Amniotic stem cell (primary cell): Measurements from ENCODE around the gene TXNDC2.
"Not testable (repeated sequence)": the region's sequence is repeated elsewhere in the genome, so short reads cannot be mapped to it uniquely, and the experiment has no call there.

Source experiments
- DNase-seq: peaks from one replicate; lab custom pipeline; 2025; lab: John Stamatoyannopoulos, UW

Gene TXNDC2

DNA sequence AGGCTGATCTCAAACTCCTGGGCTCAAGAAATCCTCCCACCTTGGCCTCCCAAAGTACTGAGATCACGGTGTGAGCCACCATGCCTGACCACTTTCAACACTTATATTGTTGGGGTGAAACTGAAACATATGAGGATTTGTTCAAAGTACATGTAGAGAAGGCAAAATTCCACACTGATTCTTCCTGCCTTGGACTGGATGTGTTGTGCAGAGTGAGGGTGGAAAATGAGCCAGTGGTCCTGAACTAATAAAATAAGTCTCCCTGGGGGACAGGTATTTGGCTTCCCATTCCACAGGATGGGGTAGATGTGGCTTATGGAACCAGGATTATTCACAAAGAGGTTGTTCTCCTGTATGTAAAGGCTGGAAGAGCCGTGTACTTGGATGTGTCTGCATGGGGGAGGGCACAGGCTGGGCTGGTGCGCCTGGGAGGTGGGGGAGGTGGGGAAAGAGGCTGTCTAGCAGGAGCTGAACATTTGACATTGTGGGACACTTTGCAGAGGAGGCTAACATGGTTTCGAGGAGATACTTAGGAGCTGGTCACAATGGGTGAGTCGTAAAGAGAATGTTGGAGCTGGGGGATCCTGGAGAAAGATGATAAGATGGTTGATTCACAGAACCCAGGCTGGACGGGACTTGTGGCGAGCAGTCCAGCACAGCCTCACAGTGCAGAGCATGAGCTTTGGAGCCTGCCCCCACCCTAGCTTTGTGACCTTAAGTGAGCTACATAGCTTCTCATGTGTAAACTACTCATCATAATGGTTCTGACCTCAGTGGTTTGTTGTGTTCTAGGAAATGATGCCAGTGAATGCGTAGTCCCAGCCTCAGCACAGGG is at the start of gene TXNDC2:
Gene TXNDC2, plus strand, starts transcription at position 804 of the 835 bp plus-strand sequence. CDS start 708 bp downstream, outside the sequence.
- DNase-seq: no peak

DNA sequence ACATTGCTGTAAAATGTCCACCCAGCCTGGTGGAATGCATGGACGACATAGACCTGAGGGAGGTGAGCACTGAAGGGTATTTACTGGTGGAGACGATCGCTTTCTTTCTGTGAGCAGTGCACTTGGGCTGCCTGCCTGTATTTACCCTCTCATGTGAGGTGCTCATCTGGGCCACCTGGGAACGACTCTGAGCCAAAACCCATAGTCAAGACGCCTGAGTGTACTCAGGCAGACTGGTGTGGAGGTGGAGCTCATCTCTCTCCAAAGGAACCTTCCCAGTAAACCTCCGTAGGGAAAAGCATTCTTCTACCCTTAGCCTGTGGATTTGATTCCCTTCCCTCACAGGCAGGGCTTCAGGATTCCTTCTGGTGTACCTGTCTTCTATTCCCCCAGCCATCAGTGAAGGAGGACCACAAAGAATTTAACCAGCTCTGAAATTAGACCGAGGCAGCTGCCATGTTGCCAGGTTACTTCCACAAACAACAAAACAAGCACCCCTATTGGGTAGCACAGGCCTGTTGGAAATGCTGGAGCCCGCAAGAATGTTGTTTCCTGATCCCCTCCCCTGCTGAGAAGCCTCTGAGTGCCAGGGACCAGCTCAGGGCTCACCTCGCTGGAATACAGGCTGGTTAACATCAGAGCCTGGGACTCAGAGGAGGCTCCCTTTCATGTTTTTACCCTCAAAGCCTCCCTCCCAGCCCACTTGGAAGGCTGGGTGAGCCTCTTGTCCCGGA is 47.5 kb upstream of the TXNDC2 start:
- no peak for DNase-seq

DNA sequence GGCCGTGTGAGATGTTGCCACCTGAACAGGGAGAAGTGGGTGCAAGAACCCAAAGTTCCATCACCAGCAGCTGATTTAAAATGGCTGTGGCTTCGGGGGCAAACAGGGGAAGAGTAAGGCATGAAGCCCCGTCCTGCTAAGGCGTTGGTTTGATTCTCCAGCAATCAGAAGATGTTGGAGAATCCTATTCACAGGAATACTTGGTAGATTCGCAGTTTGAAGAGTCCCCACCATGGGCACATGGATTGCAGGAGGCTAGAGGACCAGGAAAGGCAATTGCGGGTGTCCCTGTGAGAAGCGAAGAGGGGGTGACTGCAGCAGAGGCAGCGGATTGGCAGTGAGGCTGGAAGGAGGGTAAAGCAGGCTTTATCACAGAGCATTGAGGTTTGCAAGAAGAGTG is 46.6 kb upstream of the TXNDC2 start:
- no peak for DNase-seq

DNA sequence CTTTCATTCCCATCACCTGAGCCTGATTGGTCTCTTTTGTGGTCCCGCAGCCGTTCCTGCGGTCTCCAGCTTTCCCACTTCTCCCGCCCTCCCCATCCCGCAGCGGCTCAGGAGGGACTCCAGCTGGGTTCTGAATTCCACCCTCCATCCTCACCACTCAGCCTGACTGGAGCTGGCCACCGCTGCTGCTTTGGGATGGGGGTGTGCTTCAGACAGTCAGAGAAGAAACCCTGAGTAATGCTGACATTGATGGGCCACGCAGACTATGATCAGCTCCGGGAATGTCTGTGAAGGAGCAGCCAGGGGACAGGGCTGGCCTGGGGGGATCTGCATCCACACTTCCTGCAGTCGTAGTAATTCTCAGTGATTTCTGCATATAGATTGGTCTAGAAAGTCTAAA is 45.9 kb upstream of the TXNDC2 start:
- DNase-seq: no peak

DNA sequence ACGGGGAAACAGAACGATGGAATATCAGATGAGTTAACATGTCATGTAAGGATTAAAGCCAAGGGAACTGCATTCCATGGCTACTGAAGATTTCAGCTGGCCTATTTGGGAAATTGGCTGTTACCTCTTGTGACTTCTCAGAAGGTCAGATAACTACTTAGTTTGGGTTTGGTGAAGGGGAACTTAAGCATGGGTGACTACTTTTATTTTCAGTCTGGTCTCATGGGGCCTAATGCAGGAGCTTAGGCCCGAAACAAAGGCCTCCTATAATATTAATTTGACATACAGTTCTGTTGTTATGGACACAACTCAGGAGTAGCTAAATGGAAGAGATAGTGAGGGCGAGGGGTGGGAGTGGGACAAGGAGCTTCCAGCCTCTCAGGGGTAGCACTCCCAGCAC is 44.0 kb upstream of the TXNDC2 start:
- no peak for DNase-seq

DNA sequence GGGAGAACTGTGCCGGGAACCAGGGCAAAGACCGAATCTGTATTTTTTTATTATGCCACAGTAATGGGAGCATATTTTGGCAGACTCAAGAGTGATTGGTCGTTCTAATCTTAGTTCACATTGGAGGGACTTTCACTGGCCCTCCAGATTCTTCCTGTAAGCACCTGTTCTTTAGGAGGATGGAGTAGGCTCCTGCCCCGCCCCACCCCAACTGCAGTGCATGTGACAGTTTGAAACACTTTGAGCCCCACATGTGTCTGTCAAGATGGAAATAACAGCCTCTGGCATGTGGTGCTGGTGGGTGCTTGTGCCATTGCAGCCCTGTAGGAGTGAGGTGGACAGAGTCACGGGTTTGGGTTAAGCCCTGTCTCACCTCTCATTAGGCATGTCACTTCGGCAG is 43.3 kb upstream of the TXNDC2 start:
- DNase-seq: no peak

DNA sequence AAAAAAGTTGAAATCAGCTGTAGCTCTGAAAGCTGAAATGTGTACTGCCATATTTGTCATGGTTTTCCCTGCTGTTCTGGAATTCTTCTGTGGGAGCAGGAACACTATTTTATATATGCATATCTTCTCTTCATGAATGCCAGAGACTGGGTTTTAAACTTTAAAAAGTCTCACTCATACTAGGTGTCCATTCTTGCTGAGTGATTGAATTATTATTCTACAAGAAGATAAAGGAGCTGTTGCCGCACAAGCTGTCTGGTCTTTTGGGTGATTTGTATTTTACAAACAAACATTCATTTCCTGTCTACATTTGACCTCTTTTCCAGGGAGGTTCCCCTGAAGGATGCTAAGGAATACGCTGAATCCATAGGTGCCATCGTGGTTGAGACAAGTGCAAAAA is 40.5 kb upstream of the TXNDC2 start:
- DNase-seq: no peak

DNA sequence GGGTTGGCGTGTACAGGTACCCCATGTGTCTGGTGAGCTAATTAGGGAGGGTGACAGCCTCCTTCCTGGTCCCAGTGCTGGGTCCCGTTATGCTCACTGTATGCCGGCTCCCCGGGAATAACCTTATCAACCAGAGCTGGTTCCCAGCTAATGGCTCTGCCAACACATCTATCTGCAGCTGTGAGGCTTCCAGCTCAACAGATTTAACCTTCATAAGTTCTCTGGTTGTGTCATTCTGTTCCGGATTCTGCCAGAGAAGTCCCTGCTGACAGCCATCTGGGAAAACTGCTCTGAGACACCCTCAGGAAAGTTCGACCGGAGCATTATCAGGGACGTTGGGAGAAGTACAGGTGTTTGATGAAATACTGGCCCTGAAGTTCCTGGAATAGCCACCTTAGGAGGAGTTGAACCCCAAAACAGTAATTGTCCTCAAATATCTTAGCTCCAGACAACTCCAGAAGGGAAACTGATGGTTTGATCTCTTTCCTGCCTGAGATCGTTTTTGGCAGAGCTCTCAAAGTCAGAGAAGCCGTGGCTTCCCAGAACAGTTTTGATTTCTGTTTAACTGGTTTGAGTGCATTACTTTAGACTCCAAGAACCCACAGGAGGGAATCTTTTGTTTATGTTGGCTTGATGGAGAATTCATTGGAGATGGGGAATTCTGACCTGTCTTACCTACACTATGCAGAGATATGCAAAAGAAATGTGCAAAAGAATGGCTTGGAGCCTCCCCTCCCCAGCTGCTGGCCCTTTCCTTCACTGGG is 39.4 kb upstream of the TXNDC2 start:
- no peak for DNase-seq

DNA sequence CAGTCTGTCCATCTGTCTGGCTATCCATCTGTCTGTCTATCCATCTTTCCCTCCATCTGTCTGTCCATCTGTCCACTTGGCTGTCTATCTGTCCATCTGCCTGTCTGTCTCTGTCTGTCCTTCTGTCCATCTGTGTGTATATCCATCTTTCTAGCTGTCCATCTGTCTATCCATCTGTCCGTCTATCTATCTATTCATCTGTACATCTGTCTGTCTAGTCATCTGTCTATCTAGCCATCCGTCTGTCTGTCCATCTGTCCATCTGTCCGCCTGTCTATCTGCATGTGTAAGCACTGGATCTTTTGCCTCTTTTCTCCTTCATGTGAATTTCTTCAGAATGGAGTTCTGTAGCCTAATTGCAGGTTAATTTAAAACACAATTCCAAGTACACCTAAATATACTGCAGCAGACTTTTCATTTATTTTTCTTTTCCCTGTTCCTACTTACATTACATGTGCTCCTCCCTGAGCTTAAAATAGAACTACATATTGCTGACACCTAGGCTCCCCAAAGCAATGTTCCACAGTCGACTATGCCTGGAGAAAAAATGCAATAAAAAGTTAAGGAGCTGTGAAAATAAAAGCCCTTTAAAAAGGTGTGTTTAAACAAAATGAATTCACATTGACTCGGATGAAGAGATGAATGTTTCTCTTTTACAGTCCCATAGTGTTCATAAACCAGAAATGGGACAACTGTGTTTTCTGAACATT is 37.4 kb upstream of the TXNDC2 start:
- DNase-seq: no peak

DNA sequence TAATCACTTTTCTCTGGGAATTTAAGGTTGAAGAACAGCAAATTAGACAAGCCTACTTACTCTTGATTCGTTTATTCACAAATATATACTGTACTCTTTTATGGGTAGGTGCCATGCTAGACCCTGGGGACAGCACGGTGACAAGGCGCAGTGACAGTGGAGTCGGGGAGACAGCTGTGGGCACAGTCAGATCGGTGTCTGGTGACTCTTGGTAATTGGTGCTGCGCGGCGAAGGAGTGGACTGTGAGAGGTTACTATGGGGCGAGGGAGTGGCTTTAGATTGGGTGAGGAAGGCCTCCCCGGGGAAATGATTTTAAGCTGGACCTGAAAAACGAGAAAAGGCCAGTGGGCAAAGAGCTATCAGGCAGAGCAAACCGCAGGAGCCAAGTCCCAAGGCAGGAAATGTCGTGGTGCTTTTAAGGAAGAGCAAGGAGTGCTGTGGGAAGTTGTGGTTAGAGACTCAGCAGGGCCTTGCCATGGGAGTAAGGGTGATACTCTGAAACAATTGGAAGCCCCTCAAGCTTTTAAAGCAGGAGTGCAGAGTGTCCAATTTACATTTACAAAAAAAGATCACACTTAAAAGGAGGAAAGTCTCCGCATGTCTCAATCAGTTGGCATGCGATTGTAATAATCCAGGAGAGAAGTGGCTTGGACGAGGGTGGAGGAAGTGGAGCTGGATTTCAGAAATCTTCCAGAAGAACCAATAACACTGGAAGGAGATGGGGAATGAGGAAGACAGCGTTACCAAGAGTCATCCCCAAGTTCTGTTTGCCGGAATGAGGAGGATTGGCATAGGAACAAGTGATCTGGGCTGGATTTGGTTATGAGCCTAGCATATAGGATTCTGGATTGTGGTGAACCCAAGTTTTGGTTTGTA is 36.1 kb upstream of the TXNDC2 start:
- DNase-seq: no peak

DNA sequence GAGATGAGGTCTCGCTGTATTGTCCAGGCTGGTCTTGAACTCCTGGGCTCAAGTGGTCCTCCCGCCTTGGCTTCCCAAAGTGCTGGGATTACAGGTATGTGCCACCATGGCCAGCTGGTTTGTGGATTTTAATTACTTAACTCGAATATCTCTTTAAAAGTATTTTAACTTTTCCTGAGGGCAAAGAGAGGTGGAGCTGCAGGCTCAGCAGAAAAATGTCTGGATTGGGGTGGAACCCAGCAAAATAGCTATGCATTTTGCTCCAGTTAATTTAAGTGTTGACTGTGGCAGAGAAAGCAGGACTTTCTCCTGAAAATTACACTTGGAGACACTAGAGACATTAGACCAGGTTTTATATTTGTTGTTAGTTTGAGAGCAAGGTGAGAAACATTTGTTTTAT is 35.5 kb upstream of the TXNDC2 start:
- no peak for DNase-seq

DNA sequence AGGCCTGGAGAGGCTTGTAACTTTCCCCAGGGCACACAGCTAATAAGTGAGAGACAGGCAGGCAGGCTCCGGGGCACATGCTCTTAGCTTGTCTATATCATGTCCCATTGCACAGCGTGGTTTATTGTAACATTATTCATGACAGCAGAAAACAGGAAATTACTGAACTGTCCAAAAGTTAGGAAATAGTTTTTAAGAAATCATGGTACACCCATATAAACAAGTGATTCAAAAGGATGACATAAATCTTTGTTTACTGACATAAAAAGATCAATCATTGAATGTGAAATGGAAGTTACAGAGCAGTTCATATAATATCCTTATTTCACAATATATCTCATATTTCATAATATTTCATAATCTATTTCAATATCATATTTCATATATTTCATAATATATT is 34.3 kb upstream of the TXNDC2 start:
- DNase-seq: no peak

DNA sequence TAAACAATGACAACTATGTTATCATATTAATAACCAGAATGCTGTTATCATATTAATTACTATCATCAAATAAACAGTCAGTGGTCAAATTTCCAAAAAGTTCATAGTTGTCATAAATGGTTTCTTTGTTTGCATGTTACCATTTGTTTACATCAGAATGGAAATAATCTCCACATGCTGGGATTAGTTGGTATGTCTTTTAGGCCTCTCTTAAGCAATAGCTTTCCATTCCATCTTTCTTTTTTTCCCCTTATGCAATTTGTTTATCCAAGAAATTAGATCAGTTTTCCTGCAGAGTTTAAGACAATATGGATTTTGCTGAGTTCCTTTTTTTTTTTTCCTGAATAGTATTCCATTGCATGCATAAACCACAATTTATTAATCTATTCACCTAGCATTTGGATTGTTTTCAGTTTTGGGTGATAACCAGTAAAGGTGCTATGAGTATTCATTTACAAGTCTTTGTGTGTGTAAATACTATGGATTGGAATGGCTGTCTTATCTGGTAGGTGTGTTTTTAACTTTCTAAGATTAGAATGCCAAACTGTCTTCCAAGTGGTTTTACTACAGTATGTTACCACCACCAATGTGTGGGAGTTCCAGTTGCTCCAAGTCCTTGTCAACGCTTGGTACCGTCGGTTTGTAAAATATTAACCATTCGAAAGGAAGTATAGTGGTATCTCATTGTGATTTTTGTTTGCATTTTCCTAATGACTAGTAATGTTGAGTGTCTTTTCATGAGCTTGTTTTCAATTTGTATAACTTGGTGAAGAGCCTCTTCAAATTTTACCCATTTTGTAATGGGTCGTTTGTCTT is 33.3 kb upstream of the TXNDC2 start:
- no peak for DNase-seq

DNA sequence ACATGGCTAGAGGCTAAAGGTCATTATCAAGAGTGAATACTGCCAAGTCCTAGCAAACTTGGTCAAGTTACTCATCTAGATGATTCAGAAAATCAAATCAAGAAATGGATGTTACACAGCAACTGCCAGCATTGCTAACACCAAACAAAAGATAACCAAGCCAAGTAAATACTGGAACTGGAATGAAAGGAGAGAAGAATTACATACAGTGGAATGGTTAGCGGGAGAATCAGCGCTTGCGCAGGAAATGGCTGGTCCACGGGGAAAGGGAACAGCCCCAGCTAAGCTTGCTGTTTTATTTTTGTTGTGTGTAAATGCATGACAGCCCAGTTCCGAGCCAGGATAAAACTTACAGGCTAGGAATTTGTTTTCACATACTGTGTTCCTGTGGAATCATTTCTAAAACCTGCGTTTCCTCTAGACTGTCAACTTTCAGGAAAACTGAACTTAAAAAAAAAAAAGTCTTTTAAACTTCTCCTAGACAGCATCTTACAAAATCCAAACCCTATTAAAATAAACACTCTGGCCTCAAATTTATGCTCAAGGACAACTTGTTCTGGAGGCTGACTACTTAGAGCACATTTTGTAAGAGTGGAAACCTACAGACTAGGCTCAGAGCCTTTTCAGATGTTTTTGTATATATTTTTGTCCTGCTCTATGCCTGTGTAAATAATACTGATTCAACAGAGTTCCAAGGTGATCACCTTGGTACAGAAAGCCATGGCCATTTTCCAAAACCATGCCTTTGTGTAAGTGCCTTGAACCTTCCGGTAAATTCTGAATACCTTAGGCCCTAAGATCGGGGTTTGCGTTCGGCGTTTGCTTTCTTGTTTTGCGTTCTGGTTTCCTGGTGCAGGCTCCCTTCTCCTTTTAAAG is 30.7 kb upstream of the TXNDC2 start:
- DNase-seq: no peak

DNA sequence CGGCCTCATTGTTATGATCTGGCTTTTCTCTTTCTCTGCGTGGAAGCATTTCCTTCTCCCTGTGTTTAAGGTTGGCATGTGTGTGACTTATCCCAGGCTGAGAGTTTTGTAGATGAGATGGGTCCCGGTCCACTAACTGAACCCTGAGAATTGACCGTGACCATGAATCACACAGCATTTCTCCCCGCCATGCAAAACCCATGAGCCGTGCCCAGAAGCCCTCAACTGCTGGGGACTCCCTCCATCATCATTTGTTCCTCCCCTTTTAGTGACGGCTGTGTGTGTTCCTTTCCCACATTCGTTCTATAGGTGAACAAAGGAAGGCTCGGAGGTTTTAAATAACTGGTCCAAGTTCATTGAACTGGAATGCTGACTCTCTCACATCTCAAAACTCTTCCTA is 30.1 kb upstream of the TXNDC2 start:
- DNase-seq: no peak

DNA sequence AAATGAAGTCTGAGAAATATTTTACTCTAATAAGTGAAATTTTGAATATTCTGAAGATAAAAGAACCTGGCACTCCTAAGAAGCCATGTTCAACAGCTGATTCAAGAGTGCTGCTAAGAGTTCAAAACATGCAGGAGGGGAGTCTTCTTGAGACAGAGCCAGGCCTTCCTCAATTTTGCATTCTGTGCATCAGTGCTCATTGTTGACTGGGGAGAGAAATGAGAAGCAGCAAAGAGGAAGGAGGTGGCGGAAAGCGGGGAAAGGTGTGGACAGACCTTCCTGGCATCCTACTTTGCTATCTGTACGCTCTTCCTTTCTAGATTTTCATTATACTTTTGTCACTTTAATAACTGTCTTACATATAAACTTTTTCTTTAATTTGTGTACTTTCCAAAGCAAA is 29.7 kb upstream of the TXNDC2 start:
- no peak for DNase-seq

DNA sequence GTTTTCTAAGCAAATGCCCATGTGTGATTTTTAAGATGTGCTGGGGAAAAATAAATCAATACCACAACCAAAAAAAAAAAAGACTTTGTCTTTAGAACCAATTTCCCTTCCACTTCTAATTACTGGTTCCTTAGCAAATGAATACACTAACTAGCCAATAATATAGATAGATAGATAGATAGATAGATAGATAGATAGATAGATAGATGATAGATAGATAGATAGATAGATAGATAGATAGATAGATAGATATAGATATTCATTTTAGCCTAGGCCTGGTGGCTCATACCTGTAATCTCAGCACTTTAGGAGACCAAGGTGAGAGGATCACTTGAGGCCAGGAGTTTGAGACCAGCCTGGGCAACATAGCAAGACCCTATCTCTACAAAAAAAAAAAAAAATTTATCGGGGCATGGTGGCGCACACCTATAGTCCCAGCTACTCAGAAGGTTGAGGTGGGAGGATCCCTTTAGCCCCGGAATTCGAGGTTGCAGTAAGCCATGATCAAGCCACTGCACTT is 28.2 kb upstream of the TXNDC2 start:
- not testable (repeated sequence) for DNase-seq

DNA sequence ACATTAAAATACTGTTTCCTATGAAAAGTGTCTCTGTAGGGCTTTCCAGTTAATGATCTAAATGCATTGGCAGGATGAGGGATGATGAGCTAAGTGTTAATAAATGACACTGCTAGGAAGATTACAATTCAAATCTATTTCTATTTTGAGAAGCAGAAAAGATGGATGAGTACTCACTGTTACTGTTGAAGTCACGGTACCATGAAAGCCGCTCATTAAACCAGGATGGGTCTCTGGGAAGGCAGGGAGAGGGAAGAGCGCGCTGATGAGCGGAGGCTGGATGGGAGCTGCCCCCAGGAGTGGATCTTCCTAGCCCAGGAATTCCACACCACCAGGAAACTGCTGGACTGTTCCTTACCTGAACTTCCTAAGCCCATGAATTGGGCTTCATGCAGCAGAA is 27.1 kb upstream of the TXNDC2 start:
- DNase-seq: no peak

DNA sequence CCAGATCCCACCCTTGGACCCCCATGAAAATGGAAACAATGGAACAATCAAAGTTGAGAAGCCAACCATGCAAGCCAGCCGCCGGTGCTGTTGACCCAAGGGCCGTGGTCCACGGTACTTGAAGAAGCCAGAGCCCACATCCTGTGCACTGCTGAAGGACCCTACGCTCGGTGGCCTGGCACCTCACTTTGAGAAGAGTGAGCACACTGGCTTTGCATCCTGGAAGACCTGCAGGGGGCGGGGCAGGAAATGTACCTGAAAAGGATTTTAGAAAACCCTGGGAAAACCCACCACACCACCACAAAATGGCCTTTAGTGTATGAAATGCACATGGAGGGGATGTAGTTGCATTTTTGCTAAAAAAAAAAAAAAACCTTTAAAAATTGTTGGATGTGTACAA is 26.5 kb upstream of the TXNDC2 start:
- DNase-seq: no peak
